ENCODE results near the gene UBE2G2.

Gene UBE2G2

DNA sequence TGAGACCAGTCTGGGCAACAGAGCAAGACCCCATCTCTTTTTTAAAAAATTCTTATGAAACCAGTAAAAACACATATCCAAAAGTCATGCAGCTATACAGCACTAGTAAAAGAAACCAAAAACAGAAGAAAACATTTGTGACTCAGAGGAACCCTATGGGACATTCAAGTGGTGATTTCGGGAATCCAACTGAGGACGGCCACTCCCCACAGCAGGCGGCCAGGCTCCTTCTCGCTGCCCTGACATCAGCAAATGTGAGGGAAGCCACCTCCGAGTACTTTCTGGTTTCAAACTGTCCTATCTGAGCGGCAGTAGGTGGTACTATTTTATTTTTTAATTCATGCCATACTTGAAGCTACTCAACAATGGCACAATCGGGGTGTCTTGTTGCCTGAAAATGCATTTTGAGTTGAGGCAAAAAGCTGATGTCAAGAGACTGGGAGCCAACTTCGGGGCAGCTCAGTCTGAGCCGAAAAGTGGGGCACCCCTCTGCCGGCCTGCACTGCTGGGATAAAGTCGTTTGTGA, 12.9 kb upstream of the UBE2G2 start:
- TF ChIP-seq POLR2A (IDR thresholded peaks at IDR 0.05; ENCODE audit: low read depth, low read length): no peak
- DNase-seq (ENCODE audit: insufficient read length, low spot score) (no peak), FAIRE-seq (no peak)

GRCh38 chr21:44813727-44814126, 12.1 kb upstream of the UBE2G2 start:
- FAIRE-seq (no peak), DNase-seq (ENCODE audit: insufficient read length, low spot score) (no peak)
- no peak for TF ChIP-seq POLR2A (IDR thresholded peaks at IDR 0.05; ENCODE audit: low read depth, low read length)

- no peak for TF ChIP-seq POLR2A (IDR thresholded peaks at IDR 0.05; ENCODE audit: low read depth, low read length)
- DNase-seq (ENCODE audit: insufficient read length, low spot score) (no peak), FAIRE-seq (no peak)
Observed at GRCh38 chr21:44813149-44813548, 11.5 kb upstream of the UBE2G2 start.

GRCh38 chr21:44812640-44813039, 11.0 kb upstream of the UBE2G2 start:
- FAIRE-seq (no peak), DNase-seq (ENCODE audit: insufficient read length, low spot score) (no peak)
- TF ChIP-seq POLR2A (IDR thresholded peaks at IDR 0.05; ENCODE audit: low read depth, low read length): no peak

- no peak for FAIRE-seq
- no peak for DNase-seq (ENCODE audit: insufficient read length, low spot score)
- TF ChIP-seq POLR2A (IDR thresholded peaks at IDR 0.05; ENCODE audit: low read depth, low read length): no peak
Observed at GRCh38 chr21:44810779-44811178, 9.2 kb upstream of the UBE2G2 start.

DNA sequence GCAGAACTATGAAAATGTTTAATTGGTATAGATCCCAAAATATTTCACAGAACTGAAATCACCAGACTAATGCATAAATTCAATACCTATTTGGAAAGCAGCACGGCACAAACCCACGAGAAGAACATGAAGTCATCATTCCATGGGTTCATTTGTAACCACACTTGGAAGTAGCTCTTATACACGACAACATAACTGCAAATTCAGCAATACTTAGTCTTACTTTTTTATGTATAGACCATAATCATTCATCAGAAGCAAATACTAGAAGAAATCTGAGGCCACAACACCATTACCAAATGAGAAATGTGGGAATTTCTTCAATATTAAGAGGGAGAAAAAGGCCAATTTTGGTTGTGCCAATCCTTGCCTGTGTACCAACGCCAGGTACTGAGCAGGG, 4.2 kb upstream of the UBE2G2 start:
- TF ChIP-seq POLR2A (IDR thresholded peaks at IDR 0.05; ENCODE audit: low read depth, low read length): no peak
- FAIRE-seq: no peak
- DNase-seq (ENCODE audit: insufficient read length, low spot score): no peak

DNA sequence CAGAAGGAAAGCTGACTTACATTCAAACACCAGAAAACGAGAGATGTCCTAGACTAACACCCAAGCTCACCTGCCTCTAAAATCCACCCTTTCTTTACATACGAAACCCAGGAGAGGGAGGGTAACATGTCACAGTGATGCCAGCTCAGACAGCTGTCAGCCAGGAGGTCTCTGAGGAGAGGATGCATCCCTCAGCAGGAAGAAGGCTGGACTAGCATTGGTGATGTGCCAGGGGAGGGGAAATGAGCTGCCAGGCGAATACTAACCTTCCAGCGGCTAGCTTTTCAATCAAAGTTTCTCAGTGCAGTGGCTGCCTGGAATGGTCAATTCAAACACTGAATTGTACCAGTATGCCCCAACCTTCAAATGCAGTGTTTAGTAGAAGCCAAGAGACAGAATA, 3.6 kb upstream of the UBE2G2 start:
- TF ChIP-seq POLR2A (IDR thresholded peaks at IDR 0.05; ENCODE audit: low read depth, low read length): no peak
- DNase-seq (ENCODE audit: insufficient read length, low spot score) (no peak), FAIRE-seq (no peak)

- no peak for FAIRE-seq
- TF ChIP-seq POLR2A (IDR thresholded peaks at IDR 0.05; ENCODE audit: low read depth, low read length): no peak
Observed at GRCh38 chr21:44804762-44805161, 3.1 kb upstream of the UBE2G2 start.

DNA sequence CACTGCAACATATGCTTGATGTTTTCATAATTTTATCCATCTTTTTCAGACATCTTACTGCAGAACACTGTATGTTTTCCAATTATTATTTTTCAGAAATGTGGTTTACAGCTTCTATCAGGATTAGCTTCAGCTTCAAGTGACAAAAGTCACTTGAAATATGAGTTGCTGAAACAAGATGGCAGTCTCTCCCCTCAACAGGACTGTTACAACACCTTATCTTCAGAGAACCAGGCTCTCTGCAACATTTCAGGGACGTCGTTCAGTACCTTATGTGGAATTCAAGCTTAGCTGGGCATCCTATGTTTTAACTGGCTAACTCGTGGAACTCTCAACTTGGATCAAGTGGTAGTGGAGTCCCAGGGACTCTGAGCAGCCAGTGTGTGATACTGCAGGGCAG, 2.0 kb upstream of the UBE2G2 start:
- no peak for FAIRE-seq
- no peak for TF ChIP-seq POLR2A (IDR thresholded peaks at IDR 0.05; ENCODE audit: low read depth, low read length)
- DNase-seq (ENCODE audit: insufficient read length, low spot score): no peak

More at GRCh38 chr21:44804762-44805161, 3.1 kb upstream of the UBE2G2 start:
- DNase-seq (ENCODE audit: insufficient read length, low spot score): no peak

DNA sequence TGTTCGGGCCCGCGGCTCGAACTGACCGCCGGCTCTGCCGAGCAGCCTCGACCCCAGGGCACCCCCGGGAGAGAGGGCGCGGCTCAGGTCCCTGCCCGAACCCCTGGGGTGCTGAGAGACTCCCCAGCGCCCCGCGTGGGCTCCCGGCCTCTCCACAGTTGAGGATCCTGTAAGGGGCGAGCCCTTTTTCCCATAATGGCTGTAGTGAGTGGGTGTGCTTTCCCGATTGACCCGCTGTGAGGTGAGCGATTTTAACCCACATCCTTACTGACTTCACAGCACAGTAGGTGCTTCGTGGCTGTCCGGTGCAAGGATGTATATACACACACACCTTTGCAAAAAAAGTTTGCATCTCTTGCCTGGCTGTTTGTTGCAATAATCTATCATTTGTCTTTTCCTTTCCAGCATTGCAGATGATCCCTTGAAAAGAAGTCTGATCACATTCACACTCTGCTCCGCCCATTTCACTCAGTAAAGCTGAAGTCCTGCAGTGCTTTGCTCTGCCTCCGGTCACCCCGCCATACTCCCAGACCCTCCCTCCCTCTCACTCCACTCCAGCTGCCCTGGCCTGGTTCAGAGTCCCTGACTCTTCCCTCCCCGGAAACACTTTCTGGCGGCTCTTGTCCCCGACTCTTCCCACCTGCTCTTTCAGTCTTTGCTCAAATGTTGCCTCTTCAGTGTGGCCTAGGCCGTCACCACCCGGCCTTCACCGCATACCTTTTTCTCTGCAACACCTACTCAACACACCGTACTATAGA, 955 bp upstream of the UBE2G2 start:
- no peak for FAIRE-seq

GRCh38 chr21:44800971-44801467, 601 bp downstream of the UBE2G2 start:
- FAIRE-seq (no peak), DNase-seq (ENCODE audit: insufficient read length, low spot score) (peak; percentile 54)
- TF ChIP-seq POLR2A (IDR thresholded peaks at IDR 0.05; ENCODE audit: low read depth, low read length): no peak

More for the DNA sequence above, 955 bp upstream of the UBE2G2 start:
- no peak for TF ChIP-seq POLR2A (IDR thresholded peaks at IDR 0.05; ENCODE audit: low read depth, low read length)
- peak; percentile 42 for DNase-seq (ENCODE audit: insufficient read length, low spot score)

DNA sequence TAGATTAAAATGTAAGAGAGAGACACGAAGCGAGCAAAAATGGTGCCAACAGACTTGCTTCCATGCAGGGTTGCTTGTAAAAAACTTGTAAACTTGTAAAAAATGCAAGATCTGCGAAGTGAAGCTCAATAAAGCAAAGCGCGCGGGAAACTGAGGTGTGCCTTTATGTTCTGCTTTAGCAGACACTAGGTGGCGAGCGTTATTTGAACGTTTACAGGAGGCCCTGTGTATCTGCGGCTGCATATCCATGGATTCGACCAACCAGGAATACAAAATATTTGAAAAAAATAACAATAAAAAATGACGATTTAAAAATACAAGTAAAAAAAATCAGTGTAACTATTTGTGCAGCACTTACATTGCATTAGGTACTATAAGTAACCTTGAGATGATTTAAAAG, 1.5 kb downstream of the UBE2G2 start:
- no peak for TF ChIP-seq POLR2A (IDR thresholded peaks at IDR 0.05; ENCODE audit: low read depth, low read length)
- no peak for DNase-seq (ENCODE audit: insufficient read length, low spot score)

GRCh38 chr21:44799646-44800045, 2.0 kb downstream of the UBE2G2 start:
- no peak for TF ChIP-seq POLR2A (IDR thresholded peaks at IDR 0.05; ENCODE audit: low read depth, low read length)
- no peak for DNase-seq (ENCODE audit: insufficient read length, low spot score)
- no peak for FAIRE-seq

More for the DNA sequence above, 1.5 kb downstream of the UBE2G2 start:
- FAIRE-seq: no peak

DNA sequence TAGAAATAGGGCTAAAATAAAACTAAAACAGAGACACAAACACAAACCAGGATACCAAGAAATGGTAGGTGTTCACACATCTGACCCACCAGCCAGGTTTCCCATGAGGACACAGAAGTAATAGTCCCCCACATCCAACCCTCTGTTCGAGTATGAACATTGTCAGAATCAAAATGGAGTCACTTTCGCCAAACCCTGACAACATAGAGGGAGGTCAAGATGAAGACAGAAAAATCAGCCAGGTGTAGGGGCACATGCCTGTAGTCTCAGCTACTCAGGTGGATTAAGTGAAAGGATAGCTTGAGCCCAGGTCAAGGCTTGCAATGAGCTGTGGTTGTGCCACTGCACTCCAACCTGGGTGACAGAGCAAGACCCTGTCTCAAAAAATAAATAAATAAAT, 3.8 kb downstream of the UBE2G2 start:
- DNase-seq (ENCODE audit: insufficient read length, low spot score) (no peak), FAIRE-seq (no peak)
- no peak for TF ChIP-seq POLR2A (IDR thresholded peaks at IDR 0.05; ENCODE audit: low read depth, low read length)

DNA sequence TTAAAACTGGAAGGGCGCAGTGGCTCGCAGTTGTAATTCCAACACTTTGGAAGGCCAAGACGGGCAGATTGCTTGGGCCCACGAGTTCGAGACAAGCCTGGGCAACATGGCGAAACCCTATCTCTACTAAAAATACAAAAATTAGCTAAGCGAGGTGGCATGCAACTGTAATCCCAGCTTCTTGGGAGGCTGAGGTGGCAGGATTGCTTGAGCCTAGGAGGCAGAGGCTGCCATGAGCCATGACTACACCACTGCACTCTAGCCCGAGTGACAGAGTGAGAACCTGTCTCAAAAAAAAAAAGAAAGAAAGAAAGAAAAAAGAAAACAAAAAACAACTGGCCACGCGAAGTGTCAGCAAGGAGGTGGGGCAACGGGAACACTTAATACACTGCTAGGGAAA, 6.3 kb downstream of the UBE2G2 start:
- TF ChIP-seq POLR2A (IDR thresholded peaks at IDR 0.05; ENCODE audit: low read depth, low read length): no peak
- FAIRE-seq: no peak
- no peak for DNase-seq (ENCODE audit: insufficient read length, low spot score)

Measured in H54 (cell line).